ENCODE results near the gene PFKFB1.

The PFKFB1 gene

GRCh38 chrX:55011294-55011693 is 17.3 kb upstream of the PFKFB1 start:
- no CpG with 5 or more reads among the region's 2 CpGs for WGBS (ENCODE audit: insufficient coverage, insufficient read length)
- DNase-seq (ENCODE audit: low read depth, low spot score): no peak
- H3K27ac ChIP-seq (ENCODE audit: low read length): no peak overlapping the region
- H3K36me3 ChIP-seq (ENCODE audit: control insufficient read depth, insufficient read depth, low read length): peaks cover 4% of the 10 kb centered on the region; the same call in 1 of the 2 replicates
- H3K9me3 ChIP-seq (ENCODE audit: control insufficient read depth, insufficient read depth, low read length): no peaks in the 10 kb centered on the region
- no peak overlapping the region for H3K4me3 ChIP-seq (ENCODE audit: low read length)
- 0 out of 2 replicates have a peak, but pooled peaks cover 1% of the 10 kb centered on the region for H3K4me1 ChIP-seq (ENCODE audit: control insufficient read depth, insufficient read depth, low read length)
- H3K27me3 ChIP-seq (ENCODE audit: control insufficient read depth, insufficient read depth, low read length): no peaks in the 10 kb centered on the region

GRCh38 chrX:55008571-55009358 is 14.8 kb upstream of the PFKFB1 start:
- Histone ChIP-seq H3K27ac (ENCODE audit: low read length) (no peak overlapping the region), H3K4me1 (ENCODE audit: control insufficient read depth, insufficient read depth, low read length) (0 out of 2 replicates have a peak, but pooled peaks cover 1% of the 10 kb centered on the region), H3K4me3 (ENCODE audit: low read length) (no peak overlapping the region), H3K27me3 (ENCODE audit: control insufficient read depth, insufficient read depth, low read length) (no peaks in the 10 kb centered on the region), H3K9me3 (ENCODE audit: control insufficient read depth, insufficient read depth, low read length) (no peaks in the 10 kb centered on the region), H3K36me3 (ENCODE audit: control insufficient read depth, insufficient read depth, low read length) (peaks cover 6% of the 10 kb centered on the region; the same call in 1 of the 2 replicates)
- no peak for DNase-seq (ENCODE audit: low read depth, low spot score)
- no CpG with 5 or more reads among the region's 9 CpGs for WGBS (ENCODE audit: insufficient coverage, insufficient read length)

- Histone ChIP-seq H3K36me3 (ENCODE audit: control insufficient read depth, insufficient read depth, low read length) (peaks cover 11% of the 10 kb centered on the region; the same call in 1 of the 2 replicates), H3K4me3 (ENCODE audit: low read length) (no peak overlapping the region), H3K27ac (ENCODE audit: low read length) (no peak overlapping the region), H3K9me3 (ENCODE audit: control insufficient read depth, insufficient read depth, low read length) (no peaks in the 10 kb centered on the region), H3K27me3 (ENCODE audit: control insufficient read depth, insufficient read depth, low read length) (no peaks in the 10 kb centered on the region), H3K4me1 (ENCODE audit: control insufficient read depth, insufficient read depth, low read length) (0 out of 2 replicates have a peak, but pooled peaks cover 1% of the 10 kb centered on the region)
- no CpG with 5 or more reads among the region's 6 CpGs for WGBS (ENCODE audit: insufficient coverage, insufficient read length)
- no peak for DNase-seq (ENCODE audit: low read depth, low spot score)
Observed at GRCh38 chrX:55007656-55008055, 13.7 kb upstream of the PFKFB1 start.

GRCh38 chrX:55006827-55007621 is 13.0 kb upstream of the PFKFB1 start:
- H3K36me3 ChIP-seq (ENCODE audit: control insufficient read depth, insufficient read depth, low read length): peaks cover 11% of the 10 kb centered on the region; the same call in 1 of the 2 replicates
- DNase-seq (ENCODE audit: low read depth, low spot score): no peak
- no CpG with 5 or more reads among the region's 18 CpGs for WGBS (ENCODE audit: insufficient coverage, insufficient read length)
- H3K27me3 ChIP-seq (ENCODE audit: control insufficient read depth, insufficient read depth, low read length): no peaks in the 10 kb centered on the region
- H3K4me3 ChIP-seq (ENCODE audit: low read length): no peak overlapping the region
- no peak overlapping the region for H3K27ac ChIP-seq (ENCODE audit: low read length)
- H3K4me1 ChIP-seq (ENCODE audit: control insufficient read depth, insufficient read depth, low read length): 0 out of 2 replicates have a peak, but pooled peaks cover 1% of the 10 kb centered on the region
- H3K9me3 ChIP-seq (ENCODE audit: control insufficient read depth, insufficient read depth, low read length): no peaks in the 10 kb centered on the region

GRCh38 chrX:55005256-55005655 is 11.3 kb upstream of the PFKFB1 start:
- Histone ChIP-seq H3K27ac (ENCODE audit: low read length) (no peak overlapping the region), H3K4me3 (ENCODE audit: low read length) (no peak overlapping the region), H3K4me1 (ENCODE audit: control insufficient read depth, insufficient read depth, low read length) (0 out of 2 replicates have a peak, but pooled peaks cover 1% of the 10 kb centered on the region), H3K9me3 (ENCODE audit: control insufficient read depth, insufficient read depth, low read length) (no peaks in the 10 kb centered on the region), H3K27me3 (ENCODE audit: control insufficient read depth, insufficient read depth, low read length) (no peaks in the 10 kb centered on the region), H3K36me3 (ENCODE audit: control insufficient read depth, insufficient read depth, low read length) (peaks cover 11% of the 10 kb centered on the region; the same call in 1 of the 2 replicates)
- DNase-seq (ENCODE audit: low read depth, low spot score): no peak

- WGBS (ENCODE audit: insufficient coverage, insufficient read length): no CpG with 5 or more reads among the region's 1 CpG
- H3K9me3 ChIP-seq (ENCODE audit: control insufficient read depth, insufficient read depth, low read length): no peaks in the 10 kb centered on the region
- no peaks in the 10 kb centered on the region for H3K27me3 ChIP-seq (ENCODE audit: control insufficient read depth, insufficient read depth, low read length)
- no peak overlapping the region for H3K27ac ChIP-seq (ENCODE audit: low read length)
- no peak overlapping the region for H3K4me3 ChIP-seq (ENCODE audit: low read length)
- peaks cover 11% of the 10 kb centered on the region; the same call in 1 of the 2 replicates for H3K36me3 ChIP-seq (ENCODE audit: control insufficient read depth, insufficient read depth, low read length)
- DNase-seq (ENCODE audit: low read depth, low spot score): no peak
- 0 out of 2 replicates have a peak, but pooled peaks cover 1% of the 10 kb centered on the region for H3K4me1 ChIP-seq (ENCODE audit: control insufficient read depth, insufficient read depth, low read length)
Observed at GRCh38 chrX:55004231-55004630, 10.2 kb upstream of the PFKFB1 start.

- no peaks in the 10 kb centered on the region for H3K27me3 ChIP-seq (ENCODE audit: control insufficient read depth, insufficient read depth, low read length)
- peak within 1 kb of the TSS; percentile 97 for H3K4me3 ChIP-seq (ENCODE audit: low read length)
- no CpG with 5 or more reads among the region's 55 CpGs for WGBS (ENCODE audit: insufficient coverage, insufficient read length)
- DNase-seq (ENCODE audit: low read depth, low spot score): peak; percentile 48
- no peaks in the 10 kb centered on the region for H3K4me1 ChIP-seq (ENCODE audit: control insufficient read depth, insufficient read depth, low read length)
- no peaks in the 10 kb centered on the region for H3K9me3 ChIP-seq (ENCODE audit: control insufficient read depth, insufficient read depth, low read length)
- H3K36me3 ChIP-seq (ENCODE audit: control insufficient read depth, insufficient read depth, low read length): peaks cover 7% of the 10 kb centered on the region; the same call in 1 of the 2 replicates
- H3K27ac ChIP-seq (ENCODE audit: low read length): no peak within 1 kb of the TSS
Observed at GRCh38 chrX:54999717-55000598, 6.0 kb upstream of the PFKFB1 start, which contains the start of gene APEX2. TSS of gene APEX2 (plus strand) at chrX:55000363. CDS start at chrX:55000423, 60 bp downstream.

- Histone ChIP-seq H3K4me3 (ENCODE audit: low read length) (no peak overlapping the region), H3K36me3 (ENCODE audit: control insufficient read depth, insufficient read depth, low read length) (no peaks in the 10 kb centered on the region), H3K27ac (ENCODE audit: low read length) (no peak overlapping the region), H3K9me3 (ENCODE audit: control insufficient read depth, insufficient read depth, low read length) (no peaks in the 10 kb centered on the region), H3K4me1 (ENCODE audit: control insufficient read depth, insufficient read depth, low read length) (no peaks in the 10 kb centered on the region), H3K27me3 (ENCODE audit: control insufficient read depth, insufficient read depth, low read length) (no peaks in the 10 kb centered on the region)
- no peak for DNase-seq (ENCODE audit: low read depth, low spot score)
Observed at GRCh38 chrX:54995621-54996020, 1.6 kb upstream of the PFKFB1 start.

- H3K4me3 ChIP-seq (ENCODE audit: low read length): no peak overlapping the region
- no CpG with 5 or more reads among the region's 6 CpGs for WGBS (ENCODE audit: insufficient coverage, insufficient read length)
- no peak for DNase-seq (ENCODE audit: low read depth, low spot score)
- H3K9me3 ChIP-seq (ENCODE audit: control insufficient read depth, insufficient read depth, low read length): no peaks in the 10 kb centered on the region
- H3K36me3 ChIP-seq (ENCODE audit: control insufficient read depth, insufficient read depth, low read length): no peaks in the 10 kb centered on the region
- H3K27me3 ChIP-seq (ENCODE audit: control insufficient read depth, insufficient read depth, low read length): no peaks in the 10 kb centered on the region
- H3K27ac ChIP-seq (ENCODE audit: low read length): no peak overlapping the region
- H3K4me1 ChIP-seq (ENCODE audit: control insufficient read depth, insufficient read depth, low read length): no peaks in the 10 kb centered on the region
Observed at GRCh38 chrX:54994668-54995351, 822 bp upstream of the PFKFB1 start.
